Measurements from ENCODE around the gene APRT. TPM values are rescaled to one million over a fixed set of nuclear protein-coding genes. Genes with fewer than 3 reads are reported as not detected.

Gene APRT
- polyA plus RNA-seq, 4 donors, result 80.7 to 126 (median 87.1) TPM

DNA sequence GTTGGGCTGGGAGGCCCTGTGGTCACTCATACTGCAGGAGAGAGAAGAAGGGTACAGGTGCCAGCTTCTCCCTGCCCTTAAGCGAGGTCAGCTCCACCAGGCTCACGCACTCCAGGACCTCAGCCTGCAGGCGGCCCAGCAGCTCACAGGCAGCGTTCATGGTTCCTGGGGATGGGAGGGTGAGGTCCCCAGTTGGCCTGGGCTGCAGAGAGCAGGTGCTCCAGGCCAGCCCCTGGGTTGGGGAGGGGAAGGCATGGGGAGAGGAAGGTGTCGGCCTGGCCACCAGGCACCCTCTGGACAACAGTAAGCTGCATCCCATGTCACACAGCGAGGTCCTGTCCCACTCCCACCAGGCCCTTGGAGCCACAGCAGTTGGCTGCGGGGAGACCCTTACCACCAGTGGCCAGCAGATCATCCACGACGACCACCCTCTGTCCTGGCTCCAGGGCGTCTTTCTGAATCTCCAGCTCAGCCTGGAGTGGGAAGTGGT, 2.0 kb downstream of the APRT start:
- no peak for DNase-seq (ENCODE audit: low read depth in 4 of 4, low spot score in 3 of 4)

- no peak for DNase-seq (ENCODE audit: low read depth in 4 of 4, low spot score in 3 of 4)
These were observed 2.6 kb downstream of the APRT start for GRCh38 chr16:88809068-88809675.

DNA sequence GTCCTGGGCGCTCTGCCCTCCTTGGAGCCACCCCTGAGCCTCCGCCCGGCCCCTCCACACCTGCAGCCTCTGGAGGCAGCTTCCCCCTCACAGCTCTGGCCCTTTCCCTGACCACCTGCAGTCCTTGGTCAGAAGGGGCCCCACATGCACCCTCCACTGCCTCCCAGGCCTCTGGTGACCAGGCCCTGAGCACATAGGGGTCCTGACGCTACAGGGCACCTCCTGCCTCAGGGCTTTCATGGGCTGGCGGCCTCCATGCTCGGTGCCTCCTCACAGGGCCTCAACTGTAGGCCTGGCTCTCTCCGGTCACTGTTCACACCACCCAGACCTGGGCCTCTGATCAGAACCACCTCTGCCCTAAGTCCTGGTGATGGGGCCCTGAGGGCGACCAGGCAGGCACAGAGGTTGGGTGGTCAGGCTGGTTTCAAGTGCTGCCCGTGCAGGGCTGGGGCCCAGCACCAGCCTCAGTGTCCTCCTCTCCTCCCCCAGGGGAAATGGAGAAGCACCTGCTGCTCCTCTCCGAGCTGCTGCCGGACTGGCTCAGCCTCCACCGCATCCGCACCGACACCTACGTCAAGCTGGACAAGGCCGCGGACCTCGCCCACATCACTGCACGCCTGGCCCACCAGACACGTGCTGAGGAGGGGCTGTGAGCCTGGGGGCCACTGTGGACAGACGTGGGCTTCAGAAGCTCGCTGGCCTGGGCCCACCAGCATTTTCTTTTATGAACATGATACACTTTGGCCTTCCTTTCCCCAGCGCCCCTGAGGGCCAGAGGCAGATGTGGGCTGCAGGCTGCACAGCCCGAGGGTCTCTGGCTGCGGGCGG, 3.9 kb downstream of the APRT start:
- no peak for DNase-seq (ENCODE audit: low read depth in 4 of 4, low spot score in 3 of 4)

DNA sequence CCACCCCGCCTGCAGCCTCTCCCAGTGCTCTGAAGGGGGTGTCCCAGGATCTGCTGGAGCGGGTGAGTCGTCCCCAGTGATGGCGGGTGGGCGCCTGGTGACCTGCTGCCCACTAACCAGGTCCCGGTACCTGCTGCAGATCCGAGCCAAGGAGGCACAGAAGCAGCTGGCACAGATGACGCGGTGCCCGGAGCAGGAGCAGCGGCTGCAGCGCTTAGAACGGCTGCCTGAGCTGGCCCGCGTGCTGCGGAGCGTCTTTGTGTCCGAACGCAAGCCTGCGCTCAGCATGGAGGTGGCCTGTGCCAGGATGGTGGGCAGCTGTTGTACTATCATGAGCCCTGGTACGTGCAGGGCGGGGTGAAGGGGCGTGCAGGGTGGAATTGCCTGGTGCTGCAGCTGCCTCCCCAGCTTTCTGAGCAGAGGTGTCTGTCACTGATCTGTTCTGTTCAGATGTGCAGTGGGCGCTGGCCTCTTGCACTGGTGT, 4.5 kb downstream of the APRT start:
- no peak for DNase-seq (ENCODE audit: low read depth in 4 of 4, low spot score in 3 of 4)

- no peak for DNase-seq (ENCODE audit: low read depth in 4 of 4, low spot score in 3 of 4)
These were observed 5.1 kb downstream of the APRT start for GRCh38 chr16:88806491-88807111.

- no peak for DNase-seq (ENCODE audit: low read depth in 4 of 4, low spot score in 3 of 4)
These were observed 5.8 kb downstream of the APRT start for GRCh38 chr16:88805887-88806393.

DNA sequence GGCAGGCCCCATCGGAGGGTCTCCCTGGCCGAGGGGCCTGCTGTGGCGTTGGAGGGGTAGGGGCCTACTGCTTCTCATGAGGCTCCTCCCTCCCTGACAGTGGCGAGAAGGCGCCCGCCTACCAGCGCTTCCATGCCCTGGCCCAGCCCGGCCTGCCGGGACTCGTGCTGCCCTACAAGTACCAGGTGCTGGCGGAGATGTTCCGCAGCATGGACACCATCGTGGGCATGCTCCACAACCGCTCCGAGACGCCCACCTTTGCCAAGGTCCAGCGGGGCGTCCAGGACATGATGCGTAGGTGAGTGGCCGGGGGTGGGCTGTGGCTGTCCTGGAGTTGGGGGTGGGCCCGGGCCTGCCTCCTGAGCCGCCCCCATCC, 6.4 kb downstream of the APRT start:
- DNase-seq (ENCODE audit: low read depth in 4 of 4, low spot score in 3 of 4), result no peak

- no peak for DNase-seq (ENCODE audit: low read depth in 4 of 4, low spot score in 3 of 4)
These were observed 7.0 kb downstream of the APRT start for GRCh38 chr16:88804552-88805339.

GRCh38 chr16:88804173-88804551, 7.6 kb downstream of the APRT start:
- no peak for DNase-seq (ENCODE audit: low read depth in 4 of 4, low spot score in 3 of 4)

GRCh38 chr16:88803264-88803987, 8.3 kb downstream of the APRT start, which contains the start of gene CDT1:
Gene CDT1 (plus strand): TSS chr16:88803789. CDS start chr16:88803832, 43 bp downstream.
- peak in 3 of 4 donors; percentile 73 to 78 (median 75) for DNase-seq (ENCODE audit: low read depth in 4 of 4, low spot score in 3 of 4)

DNA sequence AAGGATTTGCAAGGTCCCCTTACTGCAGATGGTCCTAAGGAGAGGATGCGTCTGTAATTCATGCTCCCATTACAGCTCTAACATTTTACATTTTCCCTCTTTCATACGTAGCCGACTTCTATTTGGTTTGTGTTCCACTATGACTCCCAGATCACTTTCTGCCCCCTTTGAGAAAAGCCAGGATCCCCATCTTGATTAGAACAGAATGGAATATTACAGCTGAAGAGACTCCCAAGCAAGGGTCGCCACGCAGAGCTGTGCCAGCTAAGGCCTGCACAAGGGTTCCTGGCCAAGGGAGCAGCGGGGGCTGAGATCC, 11.5 kb downstream of the APRT start:
- DNase-seq (ENCODE audit: low read depth in 4 of 4, low spot score in 3 of 4), result no peak

DNA sequence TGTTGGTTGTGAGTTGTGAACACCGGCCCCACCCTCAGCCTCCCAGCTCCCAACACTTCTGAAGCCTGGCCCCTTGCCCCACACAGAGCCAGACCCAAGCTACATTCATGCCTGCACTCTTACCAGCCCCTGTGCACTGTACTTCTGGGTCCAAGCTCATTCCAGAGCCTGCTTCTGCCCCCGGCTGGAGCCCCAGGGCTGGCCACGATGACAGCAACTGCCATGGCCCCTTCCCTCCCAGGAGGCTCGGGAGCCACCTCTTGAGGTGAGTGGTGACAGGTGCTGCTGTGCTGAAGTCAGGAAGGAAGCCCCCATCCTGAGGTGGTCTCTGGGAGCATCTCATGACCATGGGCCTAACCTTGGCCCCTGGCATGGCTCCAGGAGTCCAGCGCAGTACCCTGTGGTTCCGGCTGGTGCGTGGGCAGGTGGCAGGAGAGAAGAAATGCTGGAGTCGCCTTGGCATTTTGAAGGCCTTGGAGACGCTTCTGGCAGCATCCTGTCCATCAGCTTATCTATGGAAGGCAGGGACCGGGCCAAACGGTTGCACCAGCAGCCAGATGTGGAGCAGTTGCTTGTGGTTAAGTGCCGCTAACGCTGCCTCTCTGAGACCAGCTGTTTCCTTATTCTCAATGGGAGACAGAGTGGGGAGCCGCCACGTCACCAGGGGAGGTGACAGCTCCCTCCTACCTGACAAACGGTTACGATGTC, 12.0 kb downstream of the APRT start:
- no peak for DNase-seq (ENCODE audit: low read depth in 4 of 4, low spot score in 3 of 4)

DNA sequence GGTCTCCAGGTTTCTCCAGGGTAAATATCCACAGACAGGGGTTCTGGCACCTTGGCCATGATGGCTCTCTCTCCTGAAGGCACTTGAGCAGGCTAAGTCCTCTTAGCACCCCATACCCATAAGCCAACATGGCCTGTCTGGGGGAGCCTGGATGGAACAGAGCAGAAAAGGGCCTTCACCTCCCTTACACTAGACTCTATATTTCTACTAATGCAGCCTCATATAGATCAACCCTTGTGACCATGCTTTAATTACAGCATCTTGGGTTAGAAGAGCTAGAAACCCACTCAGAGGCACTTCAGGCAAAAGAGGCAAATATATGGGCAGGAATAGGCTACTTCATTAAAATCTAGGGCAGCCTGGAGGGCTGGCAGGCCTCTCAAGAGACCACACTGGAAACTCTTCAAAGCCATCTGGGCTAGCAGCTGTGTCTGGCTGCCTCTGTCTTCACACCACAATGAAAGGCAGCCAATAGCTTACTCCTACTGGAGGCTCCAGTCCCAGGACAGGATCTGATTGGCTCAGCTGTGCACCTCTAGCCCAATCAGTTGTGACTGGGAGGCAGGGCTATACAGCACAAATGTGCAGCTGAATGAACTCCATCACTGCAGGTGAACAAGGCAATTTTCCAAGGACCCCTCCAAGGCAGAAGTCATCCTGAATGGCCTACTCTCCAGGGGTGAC, 12.8 kb downstream of the APRT start:
- DNase-seq (ENCODE audit: low read depth in 4 of 4, low spot score in 3 of 4), result no peak

DNA sequence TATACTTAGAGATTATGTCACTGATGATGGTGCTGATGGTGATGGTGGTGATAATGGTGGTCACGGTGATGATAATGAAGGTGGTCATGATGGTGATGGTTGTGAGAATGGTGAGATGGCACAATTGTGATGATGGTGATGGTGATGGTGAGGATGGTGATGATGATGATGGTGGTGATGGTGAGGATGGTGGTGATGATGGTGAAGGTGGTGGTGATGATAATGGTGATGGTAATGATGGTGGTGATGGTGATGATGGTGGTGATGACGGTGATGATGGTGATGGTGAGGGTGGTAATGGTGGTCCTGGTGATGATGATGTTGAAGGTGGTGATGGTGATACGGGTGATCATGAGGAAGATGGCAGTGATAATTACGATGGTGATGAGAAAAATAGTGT, 13.7 kb downstream of the APRT start:
- no peak for DNase-seq (ENCODE audit: low read depth in 4 of 4, low spot score in 3 of 4)

DNA sequence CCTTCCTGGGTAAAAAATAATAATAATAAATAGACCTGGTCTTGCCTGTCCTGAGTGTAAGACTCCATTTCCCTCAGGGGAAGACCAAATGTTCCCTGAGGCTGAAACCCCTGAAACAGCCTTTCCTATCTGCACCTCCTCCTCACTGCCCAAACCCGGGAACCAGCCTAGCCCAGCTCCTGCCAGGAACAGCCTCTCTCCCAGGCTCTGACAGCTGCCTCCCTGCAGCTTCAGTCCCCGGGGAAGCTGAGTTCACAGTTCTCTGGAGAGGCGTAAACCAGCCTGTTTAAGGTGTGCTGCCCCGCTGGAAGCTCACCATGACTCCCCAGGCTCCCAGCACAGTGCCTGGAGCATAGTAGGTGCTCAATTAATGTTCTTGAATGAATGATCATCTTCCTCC, 15.4 kb downstream of the APRT start:
- DNase-seq (ENCODE audit: low read depth in 4 of 4, low spot score in 3 of 4), result no peak

- DNase-seq (ENCODE audit: low read depth in 4 of 4, low spot score in 3 of 4), result no peak
These were observed 18.3 kb downstream of the APRT start for GRCh38 chr16:88793251-88793954.

- DNase-seq (ENCODE audit: low read depth in 4 of 4, low spot score in 3 of 4), result no peak
These were observed 19.0 kb downstream of the APRT start for GRCh38 chr16:88792668-88793250.

DNA sequence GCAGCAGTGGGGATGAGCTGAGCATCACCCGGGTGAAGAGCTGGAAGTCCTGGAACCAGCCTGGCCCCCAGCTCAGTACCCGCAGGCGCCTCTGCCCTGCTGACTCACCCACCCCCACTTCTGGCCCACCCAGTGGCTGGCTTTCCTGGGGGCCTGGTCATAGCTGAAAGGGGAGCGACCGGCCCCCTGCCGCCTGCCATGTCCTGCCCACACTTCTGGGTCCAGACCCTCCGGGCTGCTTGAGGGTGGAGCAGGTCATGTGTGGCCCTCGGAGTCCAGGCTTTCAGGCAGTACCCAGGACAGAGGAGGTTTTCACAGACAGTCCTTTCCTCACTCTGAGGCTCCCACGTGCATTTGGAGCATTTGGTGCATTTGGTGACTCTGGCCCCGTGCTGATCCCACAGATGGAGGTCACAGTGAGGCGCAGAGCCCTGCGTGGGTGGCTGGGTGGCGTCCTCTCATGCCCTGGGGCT, 19.6 kb downstream of the APRT start:
- DNase-seq (ENCODE audit: low read depth in 4 of 4, low spot score in 3 of 4), result no peak
